HCT116 (cell line): ENCODE measurements around the gene ARL14EPL. TPM values are rescaled to one million over a fixed set of nuclear protein-coding genes. Genes with fewer than 3 reads are reported as not detected.

ENCODE experiments used
- ATAC-seq: fragments of 200-7000 bp; cut with Tn5 transposase; 2 replicates; pipeline ENCODE4 v1.9.1; 2020; ENCODE audit warnings: mild to moderate bottlenecking, moderate library complexity
- BruUV-seq: library from RNA; stranded (reverse); fragments of 400-500 nt; replicated peaks from 2 replicates; lab custom pipeline; 2021; lab: Mats Ljungman, UMichigan
- CTCF ChIA-PET: fragments of 300-600 bp; sonication (Branson Sonifier 250); formaldehyde crosslinking; loops from one replicate; lab custom pipeline; 2021; ENCODE audit warnings: antibody characterized with exemption; lab: Charles Lee
- POLR2A ChIA-PET: fragments of 300-600, 350-600 bp; sonication (Branson Sonifier 250); formaldehyde crosslinking; loops from one replicate; lab custom pipeline; 2021; ENCODE audit warnings: antibody characterized with exemption; lab: Charles Lee
- RAD21 ChIA-PET, 2 experiments: fragments of 300-600 bp; sonication (Branson Sonifier 250); formaldehyde crosslinking; loops; one replicate each; lab custom pipeline; 2023; ENCODE audit warnings: low total read pairs in 2 of 2; ENCODE audit not compliant: uncharacterized antibody in 2 of 2, unreplicated experiment in 2 of 2, low non-redundant PET in 1 of 2; lab: Charles Lee
- DNase-seq: peaks from one replicate; pipeline ENCODE4 v3.0.0-alpha.2; 2010; ENCODE audit warnings: low read depth, low spot score
- H2AFZ ChIP-seq: fragments of 200-600 bp; shearing (Covaris generic), sonication (generic); 2 replicates; pipeline ENCODE4 v1.6.1; 2017; ENCODE audit warnings: low read depth, mixed run types, mixed read lengths, antibody characterized with exemption, low read length; ENCODE audit not compliant: poor library complexity, severe bottlenecking
- H3K27ac ChIP-seq: 2 replicates; pipeline ENCODE4 v1.5.1; 2012; ENCODE audit warnings: low read depth, low read length
- H3K27me3 ChIP-seq: fragments of 200-600 bp; sonication (generic); 2 replicates; pipeline ENCODE4 v1.6.1; 2016; ENCODE audit warnings: mixed run types, low read length, mixed read lengths; ENCODE audit not compliant: insufficient read depth
- H3K36me3 ChIP-seq, 2 experiments: fragments of 200-500 bp in 1 of 2; fragments of 200-600 bp in 1 of 2; sonication (Bioruptor generic) in 1 of 2; sonication (generic) in 1 of 2; 2 replicates each; pipeline versions ENCODE4 v1.5.1 to v1.6.1; 2014 to 2016; ENCODE audit warnings: low read length in 2 of 2, inconsistent platforms in 1 of 2, mixed read lengths in 1 of 2, mixed run types in 1 of 2; ENCODE audit not compliant: insufficient read depth in 2 of 2, control insufficient read depth in 1 of 2
- H3K4me1 ChIP-seq, 2 experiments: fragments of 200-600 bp in 1 of 2; sonication (generic) in 1 of 2; 2 replicates each; pipeline versions ENCODE4 v1.5.1 to v1.6.1; 2012 to 2017; ENCODE audit warnings: low read length in 2 of 2, inconsistent platforms in 1 of 2, mild to moderate bottlenecking in 1 of 2, mixed read lengths in 1 of 2, mixed run types in 1 of 2, moderate library complexity in 1 of 2; ENCODE audit not compliant: insufficient read depth in 2 of 2, control insufficient read depth in 1 of 2
- H3K4me2 ChIP-seq: fragments of 200-600 bp; sonication (generic); 2 replicates; pipeline ENCODE4 v1.6.1; 2017; ENCODE audit warnings: mixed run types, low read length, mixed read lengths
- H3K4me3 ChIP-seq, 2 experiments: fragments of 200-600 bp in 1 of 2; sonication (generic) in 1 of 2; replicated peaks in 1 of 2; 2 replicates each; pipeline ENCODE4 v1.5.1; 2011 to 2016; ENCODE audit warnings: low read length in 2 of 2, control low read depth in 1 of 2, low read depth in 1 of 2, mild to moderate bottlenecking in 1 of 2, mixed read lengths in 1 of 2, mixed run types in 1 of 2
- H3K79me2 ChIP-seq: fragments of 200-600 bp; sonication (generic); 2 replicates; pipeline ENCODE4 v1.6.1; 2017; ENCODE audit warnings: mild to moderate bottlenecking, mixed run types, low read length, moderate library complexity, mixed read lengths; ENCODE audit not compliant: insufficient read depth
- H3K9ac ChIP-seq: fragments of 200-600 bp; sonication (generic); 2 replicates; pipeline ENCODE4 v1.6.1; 2016; ENCODE audit warnings: low read length, mixed read lengths
- H3K9me2 ChIP-seq: fragments of 200-600 bp; sonication (generic), shearing (Covaris generic); 2 replicates; pipeline ENCODE4 v1.6.1; 2017; ENCODE audit warnings: mixed run types, mild to moderate bottlenecking, moderate library complexity; ENCODE audit not compliant: insufficient read depth
- H3K9me3 ChIP-seq, 2 experiments: fragments of 200-500 bp in 1 of 2; fragments of 200-600 bp in 1 of 2; sonication (Bioruptor generic) in 1 of 2; sonication (generic) in 1 of 2; 2 replicates each; pipeline ENCODE4 v1.6.1; 2014 to 2017; ENCODE audit warnings: low read length in 2 of 2, mixed read lengths in 2 of 2, inconsistent platforms in 1 of 2, low read depth in 1 of 2, mild to moderate bottlenecking in 1 of 2, mixed run types in 1 of 2, moderate library complexity in 1 of 2; ENCODE audit not compliant: control insufficient read depth in 1 of 2, insufficient read depth in 1 of 2
- H4K20me1 ChIP-seq: fragments of 200-600 bp; sonication (generic), shearing (Covaris generic); 2 replicates; pipeline ENCODE4 v1.6.1; 2017; ENCODE audit warnings: mixed run types, mild to moderate bottlenecking, moderate library complexity; ENCODE audit not compliant: insufficient read depth
- CBX3 ChIP-seq: IDR thresholded peaks from 2 replicates; pipeline ENCODE4 v1.6.1; 2012; ENCODE audit warnings: low read depth
- SP1 ChIP-seq: IDR thresholded peaks from 2 replicates; pipeline ENCODE4 v1.6.1; 2012; ENCODE audit warnings: low read depth
- SRF ChIP-seq: IDR thresholded peaks from 2 replicates; pipeline ENCODE4 v1.6.1; 2012; ENCODE audit warnings: low read depth
- ZFX ChIP-seq: fragments of 450-650 bp; IDR thresholded peaks from 2 replicates; pipeline ENCODE4 v1.6.1; 2017
- ZNF274 ChIP-seq: fragments of 200-500 bp; sonication (Bioruptor generic); IDR thresholded peaks from 2 replicates; pipeline ENCODE4 v1.6.1; 2014; ENCODE audit warnings: mild to moderate bottlenecking, low read depth, low read length, inconsistent platforms
- intact Hi-C: fragments of 100-400 bp; cut with micrococcal nuclease; formaldehyde crosslinking; loops from 2 replicates; pipeline ENCODE4 v1.10.0; 2022
- total RNA-seq: library from RNA; stranded (reverse); gene quantifications from one replicate; pipeline ENCODE4 v1.2.1, GENCODE V29; 2021; ENCODE audit not compliant: unreplicated experiment
- TF ChIP-seq, protein P1 (sequence below): IDR thresholded peaks from 2 replicates; pipeline ENCODE4 v1.6.1; 2012; ENCODE audit warnings: low read depth
- TF ChIP-seq, protein P2 (sequence below), 3 experiments: fragments of 200-600 bp in 1 of 3; sonication (generic) in 1 of 3; IDR thresholded peaks in 2 of 3; conservative IDR thresholded peaks in 1 of 3; 2 replicates each; pipeline ENCODE4 v1.5.1; 2012 to 2017; ENCODE audit warnings: low read depth in 2 of 3, low read length in 2 of 3, antibody characterized with exemption in 1 of 3, borderline replicate concordance in 1 of 3, control low read depth in 1 of 3, mild to moderate bottlenecking in 1 of 3, mixed read lengths in 1 of 3, mixed run types in 1 of 3, moderate library complexity in 1 of 3; ENCODE audit not compliant: insufficient read depth in 1 of 3
- TF ChIP-seq, protein P3 (sequence below): IDR thresholded peaks from 2 replicates; pipeline ENCODE4 v1.6.1; 2012

Gene ARL14EPL
- total RNA-seq, 1 experiment from 2014 or later = 22.9 TPM

DNA sequence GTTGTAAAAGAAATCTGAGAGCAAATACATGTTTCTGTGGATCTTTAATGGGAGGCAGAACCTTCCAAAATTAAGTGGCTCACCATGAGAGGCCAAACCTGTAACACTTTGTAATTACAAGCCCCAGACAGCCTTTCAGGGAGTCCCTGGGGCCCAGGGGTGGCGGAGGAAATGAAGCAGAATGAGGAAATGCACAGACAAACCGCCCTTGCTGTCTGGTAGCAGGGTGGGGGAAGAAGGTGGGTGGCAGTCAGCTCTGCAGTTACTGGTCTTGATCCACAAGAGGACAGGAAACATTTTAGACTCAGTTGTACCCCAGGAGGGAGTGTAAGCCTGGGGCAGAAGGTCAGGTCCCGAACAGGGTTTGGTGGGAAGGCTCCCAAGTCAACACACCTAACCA lies 6.5 kb downstream of the ARL14EPL start:
- Histone ChIP-seq H3K4me1 (peaks cover 11 to 66% of the 10 kb centered on the region in 2 experiments), H3K9ac (no peak overlapping the region), H3K4me3 (no peak overlapping the region), H2AFZ (no peak overlapping the region), H3K36me3 (peaks cover 0 to 3% of the 10 kb centered on the region in 2 experiments; a peak in 1 of 4 replicates), H3K9me3 (no peaks in the 10 kb centered on the region), H3K79me2 (no peaks in the 10 kb centered on the region), H3K4me2 (no peak overlapping the region), H3K27ac (no peak overlapping the region), H4K20me1 (no peaks in the 10 kb centered on the region), H3K27me3 (no peaks in the 10 kb centered on the region), H3K9me2 (no peaks in the 10 kb centered on the region)
- ChIA-PET CTCF (no interaction called here), POLR2A (interaction anchor here (0.8 kb wide), 1 partner anchor 130 kb away, joined by 4 read pairs; no protein-coding TSS in a partner anchor), RAD21 (interaction anchor here in 1 of 2 experiments (0.7 kb wide), 1 partner anchor 151 kb away, joined by 3 read pairs; no protein-coding TSS in a partner anchor)
- intact Hi-C loops = no loop called here
- DNase-seq (no peak), ATAC-seq (no peak)
- TF ChIP-seq, protein P1, sequence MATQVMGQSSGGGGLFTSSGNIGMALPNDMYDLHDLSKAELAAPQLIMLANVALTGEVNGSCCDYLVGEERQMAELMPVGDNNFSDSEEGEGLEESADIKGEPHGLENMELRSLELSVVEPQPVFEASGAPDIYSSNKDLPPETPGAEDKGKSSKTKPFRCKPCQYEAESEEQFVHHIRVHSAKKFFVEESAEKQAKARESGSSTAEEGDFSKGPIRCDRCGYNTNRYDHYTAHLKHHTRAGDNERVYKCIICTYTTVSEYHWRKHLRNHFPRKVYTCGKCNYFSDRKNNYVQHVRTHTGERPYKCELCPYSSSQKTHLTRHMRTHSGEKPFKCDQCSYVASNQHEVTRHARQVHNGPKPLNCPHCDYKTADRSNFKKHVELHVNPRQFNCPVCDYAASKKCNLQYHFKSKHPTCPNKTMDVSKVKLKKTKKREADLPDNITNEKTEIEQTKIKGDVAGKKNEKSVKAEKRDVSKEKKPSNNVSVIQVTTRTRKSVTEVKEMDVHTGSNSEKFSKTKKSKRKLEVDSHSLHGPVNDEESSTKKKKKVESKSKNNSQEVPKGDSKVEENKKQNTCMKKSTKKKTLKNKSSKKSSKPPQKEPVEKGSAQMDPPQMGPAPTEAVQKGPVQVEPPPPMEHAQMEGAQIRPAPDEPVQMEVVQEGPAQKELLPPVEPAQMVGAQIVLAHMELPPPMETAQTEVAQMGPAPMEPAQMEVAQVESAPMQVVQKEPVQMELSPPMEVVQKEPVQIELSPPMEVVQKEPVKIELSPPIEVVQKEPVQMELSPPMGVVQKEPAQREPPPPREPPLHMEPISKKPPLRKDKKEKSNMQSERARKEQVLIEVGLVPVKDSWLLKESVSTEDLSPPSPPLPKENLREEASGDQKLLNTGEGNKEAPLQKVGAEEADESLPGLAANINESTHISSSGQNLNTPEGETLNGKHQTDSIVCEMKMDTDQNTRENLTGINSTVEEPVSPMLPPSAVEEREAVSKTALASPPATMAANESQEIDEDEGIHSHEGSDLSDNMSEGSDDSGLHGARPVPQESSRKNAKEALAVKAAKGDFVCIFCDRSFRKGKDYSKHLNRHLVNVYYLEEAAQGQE = no peak
- no peak for TF ChIP-seq CBX3
- TF ChIP-seq ZFX = no peak
- no peak for TF ChIP-seq SP1
- TF ChIP-seq, protein P2, sequence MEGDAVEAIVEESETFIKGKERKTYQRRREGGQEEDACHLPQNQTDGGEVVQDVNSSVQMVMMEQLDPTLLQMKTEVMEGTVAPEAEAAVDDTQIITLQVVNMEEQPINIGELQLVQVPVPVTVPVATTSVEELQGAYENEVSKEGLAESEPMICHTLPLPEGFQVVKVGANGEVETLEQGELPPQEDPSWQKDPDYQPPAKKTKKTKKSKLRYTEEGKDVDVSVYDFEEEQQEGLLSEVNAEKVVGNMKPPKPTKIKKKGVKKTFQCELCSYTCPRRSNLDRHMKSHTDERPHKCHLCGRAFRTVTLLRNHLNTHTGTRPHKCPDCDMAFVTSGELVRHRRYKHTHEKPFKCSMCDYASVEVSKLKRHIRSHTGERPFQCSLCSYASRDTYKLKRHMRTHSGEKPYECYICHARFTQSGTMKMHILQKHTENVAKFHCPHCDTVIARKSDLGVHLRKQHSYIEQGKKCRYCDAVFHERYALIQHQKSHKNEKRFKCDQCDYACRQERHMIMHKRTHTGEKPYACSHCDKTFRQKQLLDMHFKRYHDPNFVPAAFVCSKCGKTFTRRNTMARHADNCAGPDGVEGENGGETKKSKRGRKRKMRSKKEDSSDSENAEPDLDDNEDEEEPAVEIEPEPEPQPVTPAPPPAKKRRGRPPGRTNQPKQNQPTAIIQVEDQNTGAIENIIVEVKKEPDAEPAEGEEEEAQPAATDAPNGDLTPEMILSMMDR (IDR thresholded peaks at IDR 0.05 in 2 of 3, conservative IDR thresholded peaks at IDR 0.05 in 1 of 3; ENCODE audit: borderline replicate concordance in 1 of 3, insufficient read depth in 1 of 3, low read depth in 2 of 3, low read length in 2 of 3) = no peak
- no peak for TF ChIP-seq SRF
- TF ChIP-seq, protein P3, sequence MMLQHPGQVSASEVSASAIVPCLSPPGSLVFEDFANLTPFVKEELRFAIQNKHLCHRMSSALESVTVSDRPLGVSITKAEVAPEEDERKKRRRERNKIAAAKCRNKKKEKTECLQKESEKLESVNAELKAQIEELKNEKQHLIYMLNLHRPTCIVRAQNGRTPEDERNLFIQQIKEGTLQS = no peak
- TF ChIP-seq ZNF274 = no peak
- no TSS peak for BruUV-seq
